GM19452 (cell line): ENCODE results near the gene KCNQ5.

Experiments used
- ATAC-seq: cut with Tn5 transposase; IDR thresholded peaks from one replicate; pipeline ENCODE4 v1.9.1; 2021; ENCODE audit not compliant: unreplicated experiment

KCNQ5 gene

GRCh38 chr6:72789145-72789544, 167.3 kb downstream of the KCNQ5 start:
- ATAC-seq, result no peak

- ATAC-seq, result no peak
These were observed 170.8 kb downstream of the KCNQ5 start for GRCh38 chr6:72792692-72793091.

- ATAC-seq, result no peak
These were observed 172.0 kb downstream of the KCNQ5 start for GRCh38 chr6:72793641-72794395.

DNA sequence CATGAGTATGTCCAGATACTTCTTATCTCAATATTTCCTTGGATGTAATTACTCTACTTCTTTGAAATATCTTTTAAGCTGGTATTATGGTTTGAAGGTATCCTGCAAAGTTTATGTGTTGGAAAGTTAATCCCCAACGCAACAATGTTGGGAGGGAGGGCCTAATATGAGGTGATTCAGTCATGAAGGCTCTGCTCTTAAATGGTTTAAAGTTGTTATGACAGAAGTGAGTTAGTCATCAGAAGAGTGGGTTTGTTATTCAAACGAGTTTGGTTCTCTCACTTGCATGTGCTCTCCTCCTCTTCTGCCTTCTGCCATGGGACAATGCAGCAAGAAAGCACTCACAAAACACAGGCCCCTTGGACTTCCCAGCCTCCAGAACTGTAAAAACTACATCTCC, 176.3 kb downstream of the KCNQ5 start:
- ATAC-seq, result no peak

DNA sequence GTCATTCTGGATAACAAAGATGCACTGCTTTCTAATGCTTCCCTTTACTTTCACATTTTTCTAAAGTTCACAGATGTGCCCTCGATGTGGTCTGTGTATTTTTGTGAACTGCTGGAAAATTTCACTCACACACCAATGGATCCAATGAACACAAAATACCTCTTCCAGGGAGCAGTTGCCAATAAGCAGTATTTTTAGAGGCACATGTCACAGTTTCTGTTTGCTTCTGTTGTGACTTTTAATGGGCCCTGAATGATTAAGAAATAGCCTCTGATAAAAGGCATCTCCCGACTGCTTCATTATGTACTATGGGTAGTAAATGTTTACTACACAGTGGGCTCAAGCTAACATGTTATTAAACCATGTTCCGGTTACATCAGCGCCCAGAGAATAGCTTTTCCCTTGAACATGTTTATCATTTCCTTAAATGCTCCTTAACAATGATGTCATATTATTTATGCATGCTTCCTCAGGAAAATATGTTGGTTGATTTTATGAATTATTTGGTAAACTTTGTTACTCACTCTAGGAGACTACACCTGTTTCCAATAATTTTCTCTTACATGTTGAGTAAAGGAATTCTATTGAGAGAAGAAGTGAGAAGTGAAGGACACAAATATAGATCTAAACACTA, 188.0 kb downstream of the KCNQ5 start:
- ATAC-seq, result no peak

DNA sequence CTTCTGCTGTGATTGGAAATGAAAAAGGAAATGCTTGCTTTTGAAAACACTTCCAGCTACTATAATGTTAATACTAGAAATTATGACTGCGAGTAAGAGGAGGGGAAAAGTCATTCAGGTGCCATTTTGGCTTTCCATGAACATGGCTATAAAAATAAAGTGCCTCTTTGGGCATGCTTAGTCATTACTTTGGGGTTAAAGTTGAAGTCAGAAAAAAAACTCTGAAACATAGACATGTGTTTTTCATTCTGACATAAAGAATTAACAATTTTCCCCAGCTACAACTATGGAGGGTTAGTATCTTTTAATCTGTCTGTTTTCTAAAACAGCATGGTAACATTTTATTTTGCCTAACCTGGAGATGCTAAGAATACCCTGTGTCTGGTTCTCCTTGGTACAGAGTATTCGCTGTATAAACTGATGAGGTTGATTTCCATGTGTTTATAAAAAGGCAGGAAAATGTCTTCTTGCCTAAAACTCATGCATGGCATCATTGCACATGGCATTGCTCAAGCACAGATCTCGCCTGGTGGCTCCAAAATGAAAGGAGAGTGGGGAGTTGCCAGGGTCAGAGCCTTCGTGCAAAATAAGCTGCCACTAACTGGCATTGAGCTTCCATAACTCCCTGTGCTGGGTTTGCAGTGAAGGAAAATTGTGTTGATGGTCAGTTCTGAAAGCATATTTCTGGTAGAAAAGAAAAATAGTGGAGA, 188.9 kb downstream of the KCNQ5 start:
- no peak for ATAC-seq

DNA sequence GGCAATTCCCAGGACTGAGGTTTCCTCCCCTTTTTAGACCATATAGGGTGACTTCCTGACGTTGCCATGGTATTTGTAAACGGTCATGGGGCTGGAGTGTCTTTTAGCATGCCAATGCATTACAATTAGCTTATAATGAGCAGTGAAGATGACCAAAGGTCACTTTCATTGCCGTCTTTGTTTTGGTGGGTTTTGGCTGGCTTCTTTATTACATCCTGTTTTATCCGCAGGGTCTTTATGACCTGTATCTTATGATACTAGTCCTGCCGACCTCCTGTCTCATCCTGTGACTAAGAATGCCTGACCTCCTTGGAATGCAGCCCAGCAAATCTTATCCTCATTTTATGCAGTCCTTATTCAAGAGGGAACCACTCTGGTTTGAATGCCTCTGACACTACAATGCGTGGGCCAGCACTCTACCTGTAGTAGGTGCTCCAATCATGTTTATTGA, 190.1 kb downstream of the KCNQ5 start:
- ATAC-seq, result no peak

- ATAC-seq, result no peak
These were observed 192.1 kb downstream of the KCNQ5 start for GRCh38 chr6:72813807-72814596.

DNA sequence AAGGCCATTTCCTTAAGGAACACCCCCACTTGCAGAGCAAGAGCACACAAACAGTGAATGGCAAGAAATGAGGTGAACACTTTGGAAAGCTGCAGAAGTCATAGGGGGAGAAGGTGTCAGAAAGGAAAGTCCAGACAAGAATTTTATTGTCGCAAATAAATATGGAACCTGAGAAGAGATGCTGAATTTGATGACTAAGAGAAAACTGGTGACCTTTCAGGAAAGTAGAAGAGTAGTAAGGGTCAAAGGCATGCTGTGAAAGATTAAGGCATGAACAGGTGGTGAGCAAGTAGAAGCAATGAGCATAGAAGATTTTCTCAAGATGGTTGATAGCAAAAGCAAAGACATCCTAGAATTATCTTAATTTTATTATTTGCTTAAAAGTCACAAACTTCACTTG, 194.2 kb downstream of the KCNQ5 start:
- ATAC-seq, result no peak

DNA sequence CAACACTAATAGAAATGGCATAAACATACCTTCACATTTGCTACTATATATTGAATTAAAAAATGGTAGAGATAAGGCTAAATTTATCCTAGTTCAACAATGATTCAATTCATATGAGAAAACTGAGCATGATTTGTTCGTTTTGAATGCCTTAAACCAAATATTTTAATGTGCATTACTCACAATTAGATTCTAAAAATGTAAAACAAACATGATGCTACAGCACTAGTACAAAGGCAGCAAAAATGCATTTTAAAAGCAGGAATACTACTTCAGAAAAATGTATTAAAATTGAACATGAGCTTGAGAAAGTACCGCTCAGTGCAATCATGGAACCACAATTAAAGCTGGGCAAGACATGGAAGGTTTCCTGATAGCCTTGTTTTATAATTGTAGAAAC, 195.3 kb downstream of the KCNQ5 start:
- ATAC-seq, result no peak

- no peak for ATAC-seq
These were observed 197.7 kb downstream of the KCNQ5 start for GRCh38 chr6:72819609-72820008.

GRCh38 chr6:72820153-72820552, 198.3 kb downstream of the KCNQ5 start:
- ATAC-seq, result no peak

GRCh38 chr6:72820906-72821305, 199.0 kb downstream of the KCNQ5 start:
- no peak for ATAC-seq

- ATAC-seq, result no peak
These were observed 200.2 kb downstream of the KCNQ5 start for GRCh38 chr6:72822023-72822422.

DNA sequence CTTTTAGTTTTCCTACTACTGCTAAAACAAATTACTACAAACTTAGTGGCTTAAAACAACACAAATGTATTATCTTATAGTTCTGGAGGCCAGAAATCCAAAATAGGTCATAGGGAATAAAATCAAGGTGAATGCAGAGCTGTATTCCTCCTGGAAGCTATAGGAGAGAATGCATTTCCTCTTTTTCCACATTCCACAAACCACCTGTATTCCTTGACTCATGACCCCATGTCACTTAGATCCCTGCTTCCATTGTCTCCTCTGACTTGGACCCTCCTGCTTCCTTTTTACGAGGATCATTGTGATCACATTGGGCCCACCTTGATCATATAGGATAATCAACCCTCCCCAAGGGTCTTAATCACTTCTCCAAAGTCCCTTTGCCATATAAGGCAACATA, 200.8 kb downstream of the KCNQ5 start:
- ATAC-seq, result no peak

- ATAC-seq, result no peak
These were observed 203.0 kb downstream of the KCNQ5 start for GRCh38 chr6:72824833-72825232.

- peak; percentile 53 for ATAC-seq
These were observed 203.5 kb downstream of the KCNQ5 start for GRCh38 chr6:72825315-72825911.

- ATAC-seq, result no peak
These were observed 204.2 kb downstream of the KCNQ5 start for GRCh38 chr6:72826037-72826436.

DNA sequence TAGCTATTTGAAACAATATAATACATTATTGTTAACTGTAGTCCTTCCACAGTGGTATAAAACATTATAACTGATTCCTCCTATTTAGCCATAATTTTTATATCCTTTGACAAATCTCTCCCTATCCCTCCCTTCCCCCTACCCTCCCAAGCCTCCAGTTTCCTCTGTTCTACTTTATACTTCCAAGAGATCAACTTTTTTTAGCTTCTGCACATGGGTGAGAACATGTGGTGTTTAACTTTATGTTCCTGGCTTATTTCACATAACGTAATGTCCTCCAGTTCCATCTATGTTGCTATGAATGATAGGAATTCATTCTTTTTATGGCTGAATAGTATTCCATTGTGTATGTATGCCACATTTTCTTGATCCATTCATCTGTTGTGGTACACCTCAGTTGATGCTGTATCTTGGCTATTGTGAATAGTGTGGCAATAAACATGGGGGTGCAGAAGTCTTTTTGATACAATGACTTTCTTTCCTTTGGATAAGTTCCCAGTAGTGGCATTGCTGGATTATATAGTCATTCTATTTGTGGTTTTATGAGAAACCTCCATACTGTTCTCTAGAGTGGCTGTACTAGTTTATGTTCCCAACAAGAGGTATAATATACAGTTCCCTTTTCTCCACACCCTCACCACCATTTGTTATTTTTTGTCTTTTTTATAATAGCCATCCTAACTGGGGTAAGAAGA, 205.0 kb downstream of the KCNQ5 start:
- ATAC-seq, result no peak

DNA sequence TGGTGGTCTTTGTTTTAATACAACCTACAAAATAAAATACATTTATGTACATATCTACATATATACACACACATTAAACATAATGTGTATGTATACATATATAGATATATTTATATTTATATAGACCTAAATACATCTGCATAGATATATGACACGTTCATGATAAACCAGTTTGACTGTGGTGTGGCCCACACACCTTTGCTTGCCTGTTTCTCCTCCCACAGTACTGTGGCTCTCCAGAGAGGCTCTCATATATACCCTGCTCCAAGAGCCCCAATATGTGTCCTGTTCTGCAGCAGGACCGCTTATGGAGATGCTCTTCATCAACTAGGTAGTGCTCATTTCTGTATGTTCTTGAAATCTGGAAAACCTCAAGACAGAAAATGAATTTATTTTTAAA, 207.0 kb downstream of the KCNQ5 start:
- ATAC-seq, result no peak
